HCT116 (cell line): ENCODE measurements around the gene MAP3K10. TPM values are rescaled to one million over a fixed set of nuclear protein-coding genes. Genes with fewer than 3 reads are reported as not detected.

Source experiments
- ATAC-seq: fragments of 200-7000 bp; cut with Tn5 transposase; 2 replicates; pipeline ENCODE4 v1.9.1; 2020; ENCODE audit warnings: mild to moderate bottlenecking, moderate library complexity
- BruUV-seq: library from RNA; stranded (reverse); fragments of 400-500 nt; replicated peaks from 2 replicates; lab custom pipeline; 2021; lab: Mats Ljungman, UMichigan
- CTCF ChIA-PET: fragments of 300-600 bp; sonication (Branson Sonifier 250); formaldehyde crosslinking; loops from one replicate; lab custom pipeline; 2021; ENCODE audit warnings: antibody characterized with exemption; lab: Charles Lee
- POLR2A ChIA-PET: fragments of 300-600, 350-600 bp; sonication (Branson Sonifier 250); formaldehyde crosslinking; loops from one replicate; lab custom pipeline; 2021; ENCODE audit warnings: antibody characterized with exemption; lab: Charles Lee
- RAD21 ChIA-PET, 2 experiments: fragments of 300-600 bp; sonication (Branson Sonifier 250); formaldehyde crosslinking; loops; one replicate each; lab custom pipeline; 2023; ENCODE audit warnings: low total read pairs in 2 of 2; ENCODE audit not compliant: uncharacterized antibody in 2 of 2, unreplicated experiment in 2 of 2, low non-redundant PET in 1 of 2; lab: Charles Lee
- DNase-seq: peaks from one replicate; pipeline ENCODE4 v3.0.0-alpha.2; 2010; ENCODE audit warnings: low read depth, low spot score
- H2AFZ ChIP-seq: fragments of 200-600 bp; shearing (Covaris generic), sonication (generic); 2 replicates; pipeline ENCODE4 v1.6.1; 2017; ENCODE audit warnings: low read depth, mixed run types, mixed read lengths, antibody characterized with exemption, low read length; ENCODE audit not compliant: poor library complexity, severe bottlenecking
- H3K27ac ChIP-seq: 2 replicates; pipeline ENCODE4 v1.5.1; 2012; ENCODE audit warnings: low read depth, low read length
- H3K27me3 ChIP-seq: fragments of 200-600 bp; sonication (generic); 2 replicates; pipeline ENCODE4 v1.6.1; 2016; ENCODE audit warnings: mixed run types, low read length, mixed read lengths; ENCODE audit not compliant: insufficient read depth
- H3K36me3 ChIP-seq, 2 experiments: fragments of 200-500 bp in 1 of 2; fragments of 200-600 bp in 1 of 2; sonication (Bioruptor generic) in 1 of 2; sonication (generic) in 1 of 2; 2 replicates each; pipeline versions ENCODE4 v1.5.1 to v1.6.1; 2014 to 2016; ENCODE audit warnings: low read length in 2 of 2, inconsistent platforms in 1 of 2, mixed read lengths in 1 of 2, mixed run types in 1 of 2; ENCODE audit not compliant: insufficient read depth in 2 of 2, control insufficient read depth in 1 of 2
- H3K4me1 ChIP-seq, 2 experiments: fragments of 200-600 bp in 1 of 2; sonication (generic) in 1 of 2; 2 replicates each; pipeline versions ENCODE4 v1.5.1 to v1.6.1; 2012 to 2017; ENCODE audit warnings: low read length in 2 of 2, inconsistent platforms in 1 of 2, mild to moderate bottlenecking in 1 of 2, mixed read lengths in 1 of 2, mixed run types in 1 of 2, moderate library complexity in 1 of 2; ENCODE audit not compliant: insufficient read depth in 2 of 2, control insufficient read depth in 1 of 2
- H3K4me2 ChIP-seq: fragments of 200-600 bp; sonication (generic); 2 replicates; pipeline ENCODE4 v1.6.1; 2017; ENCODE audit warnings: mixed run types, low read length, mixed read lengths
- H3K4me3 ChIP-seq, 2 experiments: fragments of 200-600 bp in 1 of 2; sonication (generic) in 1 of 2; replicated peaks in 1 of 2; 2 replicates each; pipeline ENCODE4 v1.5.1; 2011 to 2016; ENCODE audit warnings: low read length in 2 of 2, control low read depth in 1 of 2, low read depth in 1 of 2, mild to moderate bottlenecking in 1 of 2, mixed read lengths in 1 of 2, mixed run types in 1 of 2
- H3K79me2 ChIP-seq: fragments of 200-600 bp; sonication (generic); 2 replicates; pipeline ENCODE4 v1.6.1; 2017; ENCODE audit warnings: mild to moderate bottlenecking, mixed run types, low read length, moderate library complexity, mixed read lengths; ENCODE audit not compliant: insufficient read depth
- H3K9ac ChIP-seq: fragments of 200-600 bp; sonication (generic); 2 replicates; pipeline ENCODE4 v1.6.1; 2016; ENCODE audit warnings: low read length, mixed read lengths
- H3K9me2 ChIP-seq: fragments of 200-600 bp; sonication (generic), shearing (Covaris generic); 2 replicates; pipeline ENCODE4 v1.6.1; 2017; ENCODE audit warnings: mixed run types, mild to moderate bottlenecking, moderate library complexity; ENCODE audit not compliant: insufficient read depth
- H3K9me3 ChIP-seq, 2 experiments: fragments of 200-500 bp in 1 of 2; fragments of 200-600 bp in 1 of 2; sonication (Bioruptor generic) in 1 of 2; sonication (generic) in 1 of 2; 2 replicates each; pipeline ENCODE4 v1.6.1; 2014 to 2017; ENCODE audit warnings: low read length in 2 of 2, mixed read lengths in 2 of 2, inconsistent platforms in 1 of 2, low read depth in 1 of 2, mild to moderate bottlenecking in 1 of 2, mixed run types in 1 of 2, moderate library complexity in 1 of 2; ENCODE audit not compliant: control insufficient read depth in 1 of 2, insufficient read depth in 1 of 2
- H4K20me1 ChIP-seq: fragments of 200-600 bp; sonication (generic), shearing (Covaris generic); 2 replicates; pipeline ENCODE4 v1.6.1; 2017; ENCODE audit warnings: mixed run types, mild to moderate bottlenecking, moderate library complexity; ENCODE audit not compliant: insufficient read depth
- ATF3 ChIP-seq: IDR thresholded peaks from 2 replicates; pipeline ENCODE4 v1.6.1; 2012
- CBX3 ChIP-seq: IDR thresholded peaks from 2 replicates; pipeline ENCODE4 v1.6.1; 2012; ENCODE audit warnings: low read depth
- CEBPB ChIP-seq: IDR thresholded peaks from 2 replicates; pipeline ENCODE4 v1.6.1; 2012; ENCODE audit warnings: low read depth
- CTCF ChIP-seq, 3 experiments: fragments of 200-600 bp in 1 of 3; sonication (generic) in 1 of 3; IDR thresholded peaks in 2 of 3; conservative IDR thresholded peaks in 1 of 3; 2 replicates each; pipeline ENCODE4 v1.5.1; 2012 to 2017; ENCODE audit warnings: low read depth in 2 of 3, low read length in 2 of 3, antibody characterized with exemption in 1 of 3, borderline replicate concordance in 1 of 3, control low read depth in 1 of 3, mild to moderate bottlenecking in 1 of 3, mixed read lengths in 1 of 3, mixed run types in 1 of 3, moderate library complexity in 1 of 3; ENCODE audit not compliant: insufficient read depth in 1 of 3
- EGR1 ChIP-seq: IDR thresholded peaks from 2 replicates; pipeline ENCODE4 v1.6.1; 2012; ENCODE audit warnings: low read depth
- ELF1 ChIP-seq: IDR thresholded peaks from 2 replicates; pipeline ENCODE4 v1.6.1; 2012; ENCODE audit warnings: low read depth, borderline replicate concordance
- EZH2phosphoT487 ChIP-seq: fragments of 200-600 bp; IDR thresholded peaks from 2 replicates; pipeline ENCODE4 v1.6.1; 2018; ENCODE audit warnings: antibody characterized with exemption, borderline replicate concordance
- FOSL1 ChIP-seq: IDR thresholded peaks from 2 replicates; pipeline ENCODE4 v1.6.1; 2012; ENCODE audit warnings: low read depth
- JUND ChIP-seq: IDR thresholded peaks from 2 replicates; pipeline ENCODE4 v1.6.1; 2012
- MAX ChIP-seq: IDR thresholded peaks from 2 replicates; pipeline ENCODE4 v1.6.1; 2012
- RAD21 ChIP-seq: IDR thresholded peaks from 2 replicates; pipeline ENCODE4 v1.6.1; 2012; ENCODE audit warnings: low read depth, mild to moderate bottlenecking
- REST ChIP-seq: IDR thresholded peaks from 2 replicates; pipeline ENCODE4 v1.6.1; 2012; ENCODE audit warnings: low read depth
- SIN3A ChIP-seq: IDR thresholded peaks from 2 replicates; pipeline ENCODE4 v1.6.1; 2012; ENCODE audit warnings: low read depth
- SP1 ChIP-seq: IDR thresholded peaks from 2 replicates; pipeline ENCODE4 v1.6.1; 2012; ENCODE audit warnings: low read depth
- SRF ChIP-seq: IDR thresholded peaks from 2 replicates; pipeline ENCODE4 v1.6.1; 2012; ENCODE audit warnings: low read depth
- TCF7L2 ChIP-seq: IDR thresholded peaks from 2 replicates; pipeline ENCODE4 v1.7.0; 2011; ENCODE audit warnings: borderline replicate concordance, inconsistent platforms; ENCODE audit not compliant: insufficient read depth, insufficient read length; ENCODE audit errors: extremely low read depth
- YY1 ChIP-seq: IDR thresholded peaks from 2 replicates; pipeline ENCODE4 v1.6.1; 2011; ENCODE audit warnings: low read length, low read depth, moderate library complexity, mild to moderate bottlenecking; ENCODE audit not compliant: insufficient replicate concordance; ENCODE audit errors: extremely low read depth
- ZBTB33 ChIP-seq: IDR thresholded peaks from 2 replicates; pipeline ENCODE4 v1.6.1; 2011; ENCODE audit warnings: mild to moderate bottlenecking, low read length, moderate library complexity; ENCODE audit not compliant: insufficient replicate concordance; ENCODE audit errors: extremely low read depth
- ZFX ChIP-seq: fragments of 450-650 bp; IDR thresholded peaks from 2 replicates; pipeline ENCODE4 v1.6.1; 2017
- intact Hi-C: fragments of 100-400 bp; cut with micrococcal nuclease; formaldehyde crosslinking; loops from 2 replicates; pipeline ENCODE4 v1.10.0; 2022
- total RNA-seq: library from RNA; stranded (reverse); gene quantifications from one replicate; pipeline ENCODE4 v1.2.1, GENCODE V29; 2021; ENCODE audit not compliant: unreplicated experiment

The MAP3K10 gene
- total RNA-seq, 1 experiment from 2014 or later: 17.3 TPM

- TF ChIP-seq ELF1: no peak
- TF ChIP-seq YY1: no peak
- TF ChIP-seq EZH2phosphoT487: no peak
- no peak for TF ChIP-seq CEBPB
- no peak for TF ChIP-seq EGR1
- TF ChIP-seq JUND: no peak
- TF ChIP-seq ZFX: no peak
Measured at GRCh38 chr19:40236366-40236765, 45.1 kb downstream of the MAP3K10 start (continued).

GRCh38 chr19:40237791-40238190 is 46.6 kb downstream of the MAP3K10 start:
- DNase-seq: no peak
- Histone ChIP-seq H3K9ac (no peak overlapping the region), H3K27ac (no peak overlapping the region), H3K4me1 (peaks cover 0 to 6% of the 10 kb centered on the region in 2 experiments; a peak in 3 of 4 replicates), H3K4me2 (no peak overlapping the region), H3K9me3 (no peaks in the 10 kb centered on the region), H2AFZ (no peak overlapping the region), H3K27me3 (no peaks in the 10 kb centered on the region), H4K20me1 (no peaks in the 10 kb centered on the region), H3K79me2 (no peaks in the 10 kb centered on the region), H3K9me2 (no peaks in the 10 kb centered on the region), H3K4me3 (no peak overlapping the region), H3K36me3 (peaks cover 6 to 11% of the 10 kb centered on the region in 2 experiments; a peak in 3 of 4 replicates)
- RAD21 ChIA-PET: no interaction called here
- ATAC-seq: no peak
- POLR2A ChIA-PET: no interaction called here
- BruUV-seq: no TSS peak
- CTCF ChIA-PET: no interaction called here
- intact Hi-C loops: no loop called here
- TF ChIP-seq YY1 (no peak), EZH2phosphoT487 (no peak), CTCF (IDR thresholded peaks at IDR 0.05 in 2 of 3, conservative IDR thresholded peaks at IDR 0.05 in 1 of 3; ENCODE audit: borderline replicate concordance in 1 of 3, insufficient read depth in 1 of 3, low read depth in 2 of 3, low read length in 2 of 3) (no peak), ZBTB33 (no peak), ATF3 (no peak), REST (no peak), ZFX (no peak), SP1 (no peak), SRF (no peak), FOSL1 (no peak), RAD21 (no peak), CBX3 (no peak), TCF7L2 (no peak), SIN3A (no peak), MAX (no peak), ELF1 (no peak)
